ENCODE data around the gene SLX1A. TPM values are rescaled to one million over a fixed set of nuclear protein-coding genes. Genes with fewer than 3 reads are reported as not detected.

Gene SLX1A
- total RNA-seq, 1 donor from 2014 or later: 28.6 TPM

DNA sequence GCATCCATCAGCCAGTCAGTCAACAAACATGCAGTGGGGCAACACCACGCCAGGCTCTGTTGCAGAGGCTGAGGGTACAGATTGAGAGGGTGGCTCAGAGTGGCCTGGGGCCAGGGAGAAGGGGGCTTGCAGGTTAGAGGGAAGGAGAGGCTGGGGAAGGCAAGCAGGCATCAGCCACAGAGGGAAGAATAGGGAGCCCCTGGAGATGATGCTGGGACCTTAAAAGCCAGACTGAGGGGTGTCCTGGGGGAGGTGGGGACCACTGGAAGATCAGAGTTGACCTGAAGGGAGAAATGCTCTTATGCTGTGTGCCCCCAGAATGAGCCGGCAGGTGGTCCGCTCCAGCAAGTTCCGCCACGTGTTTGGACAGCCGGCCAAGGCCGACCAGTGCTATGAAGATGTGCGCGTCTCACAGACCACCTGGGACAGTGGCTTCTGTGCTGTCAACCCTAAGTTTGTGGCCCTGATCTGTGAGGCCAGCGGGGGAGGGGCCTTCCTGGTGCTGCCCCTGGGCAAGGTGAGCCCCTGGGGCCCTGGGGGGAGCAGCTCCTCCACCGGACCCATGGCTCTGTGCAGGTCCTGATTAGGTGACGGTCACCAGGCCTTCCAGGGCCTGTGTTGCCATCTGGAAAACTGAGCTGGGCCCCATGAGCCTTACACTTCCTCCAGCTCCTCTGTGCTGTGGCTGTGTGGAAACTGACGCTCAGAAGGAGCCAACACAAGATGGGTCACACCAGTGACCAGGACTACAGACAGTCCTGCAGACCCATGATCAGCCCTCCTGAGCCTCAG, 8.6 kb upstream of the SLX1A start:
- Histone ChIP-seq H3K9me3 (no peaks in the 10 kb centered on the region), H3K4me1 (peaks cover 20% of the 10 kb centered on the region), H3K27ac (peak overlapping the region; percentile 78), H3K27me3 (ENCODE audit: low read depth) (no peaks in the 10 kb centered on the region), H3K4me3 (peak overlapping the region; percentile 69), H3K36me3 (peaks cover 10% of the 10 kb centered on the region)
- intact Hi-C loops (cut with DNase I): no loop called here
- TF ChIP-seq, protein P1, sequence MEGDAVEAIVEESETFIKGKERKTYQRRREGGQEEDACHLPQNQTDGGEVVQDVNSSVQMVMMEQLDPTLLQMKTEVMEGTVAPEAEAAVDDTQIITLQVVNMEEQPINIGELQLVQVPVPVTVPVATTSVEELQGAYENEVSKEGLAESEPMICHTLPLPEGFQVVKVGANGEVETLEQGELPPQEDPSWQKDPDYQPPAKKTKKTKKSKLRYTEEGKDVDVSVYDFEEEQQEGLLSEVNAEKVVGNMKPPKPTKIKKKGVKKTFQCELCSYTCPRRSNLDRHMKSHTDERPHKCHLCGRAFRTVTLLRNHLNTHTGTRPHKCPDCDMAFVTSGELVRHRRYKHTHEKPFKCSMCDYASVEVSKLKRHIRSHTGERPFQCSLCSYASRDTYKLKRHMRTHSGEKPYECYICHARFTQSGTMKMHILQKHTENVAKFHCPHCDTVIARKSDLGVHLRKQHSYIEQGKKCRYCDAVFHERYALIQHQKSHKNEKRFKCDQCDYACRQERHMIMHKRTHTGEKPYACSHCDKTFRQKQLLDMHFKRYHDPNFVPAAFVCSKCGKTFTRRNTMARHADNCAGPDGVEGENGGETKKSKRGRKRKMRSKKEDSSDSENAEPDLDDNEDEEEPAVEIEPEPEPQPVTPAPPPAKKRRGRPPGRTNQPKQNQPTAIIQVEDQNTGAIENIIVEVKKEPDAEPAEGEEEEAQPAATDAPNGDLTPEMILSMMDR (IDR thresholded peaks at IDR 0.05): no peak
- ATAC-seq: no peak
- peak; percentile 47 for DNase-seq

DNA sequence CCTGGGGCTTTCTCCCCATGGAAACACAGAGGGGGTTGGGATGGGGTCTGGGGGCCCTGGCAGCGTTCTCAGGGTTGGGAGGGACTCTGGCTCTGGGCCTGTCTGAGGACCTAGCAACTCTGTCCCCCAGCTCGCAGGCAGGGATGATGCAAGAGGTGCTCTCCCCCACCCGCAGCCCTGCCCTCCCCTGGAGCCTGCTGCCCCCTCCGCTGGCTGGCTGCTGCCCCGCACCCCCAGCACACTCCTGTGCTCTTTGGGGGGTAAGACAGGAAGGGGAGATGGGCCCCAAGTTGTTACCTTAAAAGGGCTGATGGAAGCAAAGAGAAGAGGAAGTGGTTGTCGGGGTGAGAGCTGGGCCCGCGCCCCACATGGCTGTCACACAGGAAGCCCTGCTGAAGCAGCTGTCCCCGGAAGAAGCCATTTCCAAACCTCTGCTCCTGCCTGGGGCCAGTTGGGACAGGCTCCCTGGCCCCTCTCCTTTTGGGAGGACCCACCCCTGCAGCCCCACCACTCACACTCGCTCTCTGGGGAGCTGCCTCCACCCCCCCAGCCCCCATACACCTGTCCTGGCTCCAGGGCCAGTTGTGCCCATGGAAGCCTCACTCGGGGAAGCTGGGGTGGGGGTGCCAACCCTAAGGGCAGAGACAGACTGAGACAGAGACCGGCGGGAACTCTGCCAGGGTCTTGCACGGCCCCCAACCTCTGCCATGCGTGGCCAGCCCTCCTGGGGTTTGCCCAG, 7.8 kb upstream of the SLX1A start:
- TF ChIP-seq, protein P1 (IDR thresholded peaks at IDR 0.05): no peak
- no peaks in the 10 kb centered on the region for H3K27me3 ChIP-seq (ENCODE audit: low read depth)
- peak; percentile 45 to 67 for ATAC-seq
- H3K27ac ChIP-seq: peak overlapping the region; percentile 78
- intact Hi-C loops (cut with DNase I): no loop called here
- H3K4me1 ChIP-seq: peaks cover 20% of the 10 kb centered on the region
- no peaks in the 10 kb centered on the region for H3K9me3 ChIP-seq
- H3K36me3 ChIP-seq: peaks cover 10% of the 10 kb centered on the region
- H3K4me3 ChIP-seq: peak overlapping the region; percentile 69
- peak; percentile 84 for DNase-seq

DNA sequence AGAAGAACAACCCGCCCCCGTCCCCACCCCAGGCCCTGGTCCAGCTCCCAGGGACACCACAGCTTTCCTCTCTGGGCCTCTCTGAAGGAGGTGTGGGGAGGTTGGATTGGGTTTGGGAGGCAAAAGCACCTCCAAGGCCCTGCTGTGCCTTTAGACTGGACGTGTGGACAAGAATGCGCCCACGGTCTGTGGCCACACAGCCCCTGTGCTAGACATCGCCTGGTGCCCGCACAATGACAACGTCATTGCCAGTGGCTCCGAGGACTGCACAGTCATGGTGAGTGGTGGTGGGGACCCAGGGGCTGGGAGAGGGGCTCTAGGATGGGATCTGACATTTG, 7.3 kb upstream of the SLX1A start:
- ATAC-seq (no peak), DNase-seq (peak; percentile 43)
- peaks cover 20% of the 10 kb centered on the region for H3K4me1 ChIP-seq
- TF ChIP-seq, protein P1 (IDR thresholded peaks at IDR 0.05): no peak
- intact Hi-C loops (cut with DNase I): no loop called here
- no peaks in the 10 kb centered on the region for H3K9me3 ChIP-seq
- H3K27me3 ChIP-seq (ENCODE audit: low read depth): no peaks in the 10 kb centered on the region
- peak overlapping the region; percentile 78 for H3K27ac ChIP-seq
- peaks cover 10% of the 10 kb centered on the region for H3K36me3 ChIP-seq
- H3K4me3 ChIP-seq: peak overlapping the region; percentile 69

DNA sequence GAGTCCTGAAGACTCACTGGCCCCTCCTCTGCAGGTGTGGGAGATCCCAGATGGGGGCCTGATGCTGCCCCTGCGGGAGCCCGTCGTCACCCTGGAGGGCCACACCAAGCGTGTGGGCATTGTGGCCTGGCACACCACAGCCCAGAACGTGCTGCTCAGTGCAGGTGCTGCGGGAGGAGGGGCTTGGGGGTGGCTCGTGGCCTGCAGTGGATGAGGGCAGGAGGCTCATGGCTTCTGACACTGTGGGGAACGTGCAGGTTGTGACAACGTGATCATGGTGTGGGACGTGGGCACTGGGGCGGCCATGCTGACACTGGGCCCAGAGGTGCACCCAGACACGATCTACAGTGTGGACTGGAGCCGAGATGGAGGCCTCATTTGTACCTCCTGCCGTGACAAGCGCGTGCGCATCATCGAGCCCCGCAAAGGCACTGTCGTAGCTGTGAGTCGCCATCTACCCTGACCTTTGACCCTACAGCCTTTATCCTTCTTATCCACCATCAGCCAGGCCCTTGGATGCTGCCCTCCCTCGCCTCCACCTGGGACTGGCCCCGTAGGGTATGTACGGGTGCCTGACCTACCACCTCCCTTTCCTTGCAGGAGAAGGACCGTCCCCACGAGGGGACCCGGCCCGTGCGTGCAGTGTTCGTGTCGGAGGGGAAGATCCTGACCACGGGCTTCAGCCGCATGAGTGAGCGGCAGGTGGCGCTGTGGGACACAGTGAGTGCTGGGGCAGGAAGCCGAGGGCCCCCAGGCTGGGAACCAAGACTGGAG, 6.7 kb upstream of the SLX1A start:
- intact Hi-C loops (cut with DNase I): no loop called here
- H3K27me3 ChIP-seq (ENCODE audit: low read depth): no peaks in the 10 kb centered on the region
- DNase-seq: peak; percentile 88
- peak; percentile 35 to 37 for ATAC-seq
- H3K4me3 ChIP-seq: peak overlapping the region; percentile 69
- H3K27ac ChIP-seq: peak overlapping the region; percentile 78
- TF ChIP-seq, protein P1 (IDR thresholded peaks at IDR 0.05): peak; percentile 77
- H3K4me1 ChIP-seq: peaks cover 20% of the 10 kb centered on the region
- no peaks in the 10 kb centered on the region for H3K9me3 ChIP-seq
- peaks cover 10% of the 10 kb centered on the region for H3K36me3 ChIP-seq

DNA sequence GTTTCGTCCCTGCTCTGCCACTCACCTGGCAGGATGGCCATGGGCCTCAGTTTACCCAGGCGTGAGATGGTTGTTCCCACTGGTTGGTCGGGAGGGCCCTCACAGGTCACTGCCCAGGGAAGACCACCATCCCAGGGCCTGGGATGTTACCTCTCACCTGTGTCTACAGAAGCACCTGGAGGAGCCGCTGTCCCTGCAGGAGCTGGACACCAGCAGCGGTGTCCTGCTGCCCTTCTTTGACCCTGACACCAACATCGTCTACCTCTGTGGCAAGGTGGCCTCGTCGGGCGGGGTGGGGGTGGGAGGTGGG, 6.2 kb upstream of the SLX1A start:
- H3K4me3 ChIP-seq: no peak overlapping the region
- no peak overlapping the region for H3K27ac ChIP-seq
- intact Hi-C loops (cut with DNase I): no loop called here
- TF ChIP-seq, protein P1 (IDR thresholded peaks at IDR 0.05): no peak
- H3K9me3 ChIP-seq: no peaks in the 10 kb centered on the region
- DNase-seq (no peak), ATAC-seq (no peak)
- H3K36me3 ChIP-seq: peaks cover 10% of the 10 kb centered on the region
- H3K4me1 ChIP-seq: peaks cover 17% of the 10 kb centered on the region
- no peaks in the 10 kb centered on the region for H3K27me3 ChIP-seq (ENCODE audit: low read depth)
